Keratinocyte (primary cell): ENCODE measurements around the gene GNB1. TPM values are rescaled to one million over a fixed set of nuclear protein-coding genes. Genes with fewer than 3 reads are reported as not detected.
"Not testable (repeated sequence)": the region's sequence is repeated elsewhere in the genome, so short reads cannot be mapped to it uniquely, and the experiment has no call there.

ENCODE experiments used
- DNase-seq: peaks from one replicate; pipeline ENCODE4 v3.0.0-alpha.2; 2011; ENCODE audit warnings: low read depth, missing footprints, low spot score
- FAIRE-seq: peaks from 2 replicates; lab custom pipeline; 2011; peaks lifted over from hg19 to GRCh38; lab: Jason Lieb, UNC
- H2AFZ ChIP-seq: 2 replicates; pipeline ENCODE4 v1.6.0; 2012; ENCODE audit warnings: low read length, control low read depth, inconsistent platforms; ENCODE audit not compliant: control insufficient read depth
- H3K27ac ChIP-seq: 2 replicates; pipeline ENCODE4 v1.5.1; 2011; ENCODE audit warnings: low read length; ENCODE audit not compliant: control insufficient read depth, insufficient read depth
- H3K27me3 ChIP-seq: 3 replicates; pipeline ENCODE4 v1.6.0; 2011; ENCODE audit warnings: low read length; ENCODE audit not compliant: control insufficient read depth, insufficient read depth; ENCODE audit errors: extremely low read depth
- H3K36me3 ChIP-seq, 2 experiments: 2 replicates in 1 of 2; 3 replicates in 1 of 2; pipeline ENCODE4 v1.5.1; 2011; ENCODE audit warnings: low read length in 2 of 2, mild to moderate bottlenecking in 1 of 2; ENCODE audit not compliant: control insufficient read depth in 2 of 2, insufficient read depth in 2 of 2; ENCODE audit errors: extremely low read depth in 1 of 2
- H3K4me1 ChIP-seq: 3 replicates; pipeline ENCODE4 v1.5.1; 2011; ENCODE audit warnings: low read length; ENCODE audit not compliant: control insufficient read depth, insufficient read depth; ENCODE audit errors: extremely low read depth
- H3K4me2 ChIP-seq: 3 replicates; pipeline ENCODE4 v1.6.0; 2011; ENCODE audit warnings: low read depth, low read length; ENCODE audit not compliant: control insufficient read depth, insufficient read depth; ENCODE audit errors: extremely low read depth
- H3K4me3 ChIP-seq, 3 experiments: fragments of 200-600 bp in 1 of 3; sonication (generic) in 1 of 3; 2 replicates in 2 of 3; 3 replicates in 1 of 3; pipeline ENCODE4 v1.5.1; 2011 to 2016; ENCODE audit warnings: low read length in 3 of 3, mild to moderate bottlenecking in 3 of 3, control low read depth in 2 of 3, inconsistent platforms in 1 of 3, low read depth in 1 of 3, mixed read lengths in 1 of 3, mixed run types in 1 of 3, moderate library complexity in 1 of 3; ENCODE audit not compliant: control insufficient read depth in 2 of 3, insufficient read depth in 2 of 3; ENCODE audit errors: extremely low read depth in 1 of 3
- H3K79me2 ChIP-seq: 2 replicates; pipeline ENCODE4 v1.6.0; 2012; ENCODE audit warnings: low read length; ENCODE audit not compliant: control insufficient read depth, insufficient read depth
- H3K9ac ChIP-seq: 3 replicates; pipeline ENCODE4 v1.6.0; 2011; ENCODE audit warnings: low read length; ENCODE audit not compliant: control insufficient read depth, insufficient read depth; ENCODE audit errors: extremely low read depth
- H3K9me1 ChIP-seq: 3 replicates; pipeline ENCODE4 v1.6.0; 2011; ENCODE audit warnings: low read length; ENCODE audit not compliant: control insufficient read depth, insufficient read depth; ENCODE audit errors: extremely low read depth
- H3K9me3 ChIP-seq: 2 replicates; pipeline ENCODE4 v1.5.1; 2012; ENCODE audit warnings: low read depth, low read length; ENCODE audit not compliant: control insufficient read depth
- H4K20me1 ChIP-seq: 3 replicates; pipeline ENCODE4 v1.6.0; 2011; ENCODE audit warnings: low read length; ENCODE audit not compliant: control insufficient read depth, insufficient read depth; ENCODE audit errors: extremely low read depth
- EZH2 ChIP-seq: IDR thresholded peaks from one replicate; pipeline ENCODE4 v1.6.1; 2012; ENCODE audit warnings: inconsistent platforms, mild to moderate bottlenecking, low read length, moderate library complexity
- dilution Hi-C: fragments of 300-500 bp; cut with MboI; formaldehyde crosslinking; loops from one replicate; pipeline ENCODE4 v1.7.0; 2020; ENCODE audit warnings: low sequenced_read_pairs; ENCODE audit not compliant: extremely low pct_ligation_motif_present
- polyA plus RNA-seq, 5 experiments: library from polyadenylated mRNA; depleted of rRNA in 3 of 5; stranded (reverse) in 3 of 5; stranded (forward) in 1 of 5; unstranded in 1 of 5; fragments of >200 nt; gene quantifications; 1 replicate in 1 of 5; 2 replicates in 3 of 5; 3 replicates in 1 of 5; pipeline versions ENCODE4 v1.2.1 to v1.2.3, GENCODE V29; 2011 to 2012; ENCODE audit warnings: missing spikeins in 2 of 5, low read depth in 1 of 5, low replicate concordance in 1 of 5
- TF ChIP-seq, protein P1 (sequence below), 3 experiments: IDR thresholded peaks in 1 of 3; conservative IDR thresholded peaks in 1 of 3; optimal IDR thresholded peaks in 1 of 3; 2 replicates in 2 of 3; 3 replicates in 1 of 3; pipeline versions ENCODE3 to v1.5.1; 2011; ENCODE audit warnings: low read length in 3 of 3, mild to moderate bottlenecking in 3 of 3, moderate library complexity in 2 of 3, control low read depth in 1 of 3, inconsistent platforms in 1 of 3; ENCODE audit not compliant: insufficient read depth in 2 of 3; ENCODE audit errors: extremely low read depth in 1 of 3

Gene GNB1
- polyA plus RNA-seq, 1 donor (not counting 4 experiments of a cell fraction or from before 2014, with no cell fraction given), result 364 TPM

DNA sequence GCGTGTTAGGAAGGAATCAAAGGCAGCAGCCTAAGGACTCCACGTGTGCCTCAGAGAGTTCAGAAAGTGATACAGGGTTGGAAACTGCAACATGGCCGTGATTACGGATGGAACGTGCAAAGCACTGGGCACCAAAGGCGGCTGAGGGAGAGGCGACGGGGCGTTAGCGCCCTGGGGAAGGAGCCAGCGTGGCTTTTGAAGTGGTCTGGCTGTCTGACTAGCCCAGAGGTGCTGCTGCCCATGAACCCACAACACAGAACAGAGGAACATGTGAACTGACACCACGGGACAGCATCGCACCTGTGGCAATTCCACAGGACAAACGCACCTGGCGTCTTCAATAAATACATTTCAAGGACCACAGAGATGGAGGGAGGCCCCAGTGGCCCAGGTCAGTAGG, 46.2 kb upstream of the GNB1 start:
- no peaks in the 10 kb centered on the region for H3K9me1 ChIP-seq
- FAIRE-seq, result no peak
- dilution Hi-C loops, result no loop called here
- H3K9me3 ChIP-seq, result peaks cover 4% of the 10 kb centered on the region
- H3K27me3 ChIP-seq, result peaks cover 6% of the 10 kb centered on the region
- H3K4me3 ChIP-seq, result no peak overlapping the region
- H3K9ac ChIP-seq, result no peak overlapping the region
- no peak overlapping the region for H3K27ac ChIP-seq
- no peak for DNase-seq
- no peaks in the 10 kb centered on the region for H3K4me1 ChIP-seq
- H3K36me3 ChIP-seq, result no peaks in the 10 kb centered on the region
- no peaks in the 10 kb centered on the region for H4K20me1 ChIP-seq
- H3K4me2 ChIP-seq, result no peak overlapping the region
- H3K79me2 ChIP-seq, result no peaks in the 10 kb centered on the region
- TF ChIP-seq, protein P1, sequence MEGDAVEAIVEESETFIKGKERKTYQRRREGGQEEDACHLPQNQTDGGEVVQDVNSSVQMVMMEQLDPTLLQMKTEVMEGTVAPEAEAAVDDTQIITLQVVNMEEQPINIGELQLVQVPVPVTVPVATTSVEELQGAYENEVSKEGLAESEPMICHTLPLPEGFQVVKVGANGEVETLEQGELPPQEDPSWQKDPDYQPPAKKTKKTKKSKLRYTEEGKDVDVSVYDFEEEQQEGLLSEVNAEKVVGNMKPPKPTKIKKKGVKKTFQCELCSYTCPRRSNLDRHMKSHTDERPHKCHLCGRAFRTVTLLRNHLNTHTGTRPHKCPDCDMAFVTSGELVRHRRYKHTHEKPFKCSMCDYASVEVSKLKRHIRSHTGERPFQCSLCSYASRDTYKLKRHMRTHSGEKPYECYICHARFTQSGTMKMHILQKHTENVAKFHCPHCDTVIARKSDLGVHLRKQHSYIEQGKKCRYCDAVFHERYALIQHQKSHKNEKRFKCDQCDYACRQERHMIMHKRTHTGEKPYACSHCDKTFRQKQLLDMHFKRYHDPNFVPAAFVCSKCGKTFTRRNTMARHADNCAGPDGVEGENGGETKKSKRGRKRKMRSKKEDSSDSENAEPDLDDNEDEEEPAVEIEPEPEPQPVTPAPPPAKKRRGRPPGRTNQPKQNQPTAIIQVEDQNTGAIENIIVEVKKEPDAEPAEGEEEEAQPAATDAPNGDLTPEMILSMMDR (optimal IDR thresholded peaks at IDR 0.05 in 1 of 3, IDR thresholded peaks at IDR 0.05 in 1 of 3, conservative IDR thresholded peaks at IDR 0.05 in 1 of 3; ENCODE audit: extremely low read depth in 1 of 3, insufficient read depth in 2 of 3, low read length in 3 of 3), result no peak
- TF ChIP-seq EZH2, result no peak
- H2AFZ ChIP-seq, result no peak overlapping the region

DNA sequence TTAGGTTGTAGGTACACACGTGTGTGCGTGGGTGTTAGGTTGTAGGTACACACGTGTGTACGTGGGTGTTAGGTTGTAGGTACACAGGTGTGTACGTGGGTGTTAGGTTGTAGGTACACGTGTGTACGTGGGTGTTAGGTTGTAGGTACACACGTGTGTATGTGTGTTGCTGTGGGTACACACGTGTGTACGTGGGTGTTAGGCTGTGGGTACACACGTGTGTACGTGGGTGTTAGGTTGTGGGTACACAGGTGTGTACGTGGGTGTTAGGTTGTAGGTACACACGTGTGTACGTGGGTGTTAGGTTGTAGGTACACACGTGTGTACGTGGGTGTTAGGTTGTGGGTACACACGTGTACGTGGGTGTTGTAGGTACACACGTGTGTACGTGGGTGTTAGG, 44.0 kb upstream of the GNB1 start:
- H3K9ac ChIP-seq, FAIRE-seq, H2AFZ ChIP-seq, H3K4me1 ChIP-seq, H3K9me1 ChIP-seq, dilution Hi-C loops, H3K36me3 ChIP-seq, H3K9me3 ChIP-seq, H3K27ac ChIP-seq, H3K79me2 ChIP-seq, H3K4me2 ChIP-seq, H3K27me3 ChIP-seq, H3K4me3 ChIP-seq, H4K20me1 ChIP-seq, DNase-seq: not testable (repeated sequence)
